Measurements from ENCODE around the gene FKBP10. TPM values are rescaled to one million over a fixed set of nuclear protein-coding genes. Genes with fewer than 3 reads are reported as not detected.

FKBP10 gene
- total RNA-seq, 1 experiment from 2014 or later = 0.92 TPM

DNA sequence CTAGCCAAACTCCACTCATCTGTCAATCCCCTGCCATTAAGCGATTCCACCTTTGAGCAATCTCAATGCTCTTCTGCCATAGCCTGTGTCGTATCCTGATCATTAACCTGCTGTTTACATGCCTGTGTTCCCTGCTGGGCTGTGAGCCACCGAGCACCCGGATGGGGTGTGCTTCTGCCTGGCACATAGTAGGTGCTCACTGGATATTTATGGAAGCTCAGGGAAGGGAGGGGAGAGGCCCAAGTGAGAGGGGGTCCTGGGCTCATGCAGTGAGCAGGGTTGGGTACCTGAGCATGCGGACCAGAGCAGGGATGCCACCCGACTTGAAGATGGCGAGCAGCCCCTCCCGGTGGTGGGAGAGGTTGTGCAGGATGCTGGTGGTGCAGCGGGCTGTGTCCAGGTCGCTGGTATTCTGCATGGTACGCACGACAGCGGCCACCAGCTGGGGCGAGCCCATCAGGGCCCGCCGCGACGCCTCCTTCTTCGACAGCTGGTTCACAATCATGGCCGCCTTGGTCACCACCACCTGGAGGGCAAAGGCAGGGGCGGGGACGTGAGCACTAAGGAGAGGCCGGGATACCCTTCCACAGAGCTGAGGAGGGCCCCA, 44.0 kb upstream of the FKBP10 start:
- DNase-seq = no peak
- intact Hi-C loops (cut with micrococcal nuclease; ENCODE audit: unreplicated experiment) = no loop called here
- no peaks in the 10 kb centered on the region for H3K27me3 Mint-ChIP-seq (ENCODE audit: unreplicated experiment)
- TF ChIP-seq, protein P1, sequence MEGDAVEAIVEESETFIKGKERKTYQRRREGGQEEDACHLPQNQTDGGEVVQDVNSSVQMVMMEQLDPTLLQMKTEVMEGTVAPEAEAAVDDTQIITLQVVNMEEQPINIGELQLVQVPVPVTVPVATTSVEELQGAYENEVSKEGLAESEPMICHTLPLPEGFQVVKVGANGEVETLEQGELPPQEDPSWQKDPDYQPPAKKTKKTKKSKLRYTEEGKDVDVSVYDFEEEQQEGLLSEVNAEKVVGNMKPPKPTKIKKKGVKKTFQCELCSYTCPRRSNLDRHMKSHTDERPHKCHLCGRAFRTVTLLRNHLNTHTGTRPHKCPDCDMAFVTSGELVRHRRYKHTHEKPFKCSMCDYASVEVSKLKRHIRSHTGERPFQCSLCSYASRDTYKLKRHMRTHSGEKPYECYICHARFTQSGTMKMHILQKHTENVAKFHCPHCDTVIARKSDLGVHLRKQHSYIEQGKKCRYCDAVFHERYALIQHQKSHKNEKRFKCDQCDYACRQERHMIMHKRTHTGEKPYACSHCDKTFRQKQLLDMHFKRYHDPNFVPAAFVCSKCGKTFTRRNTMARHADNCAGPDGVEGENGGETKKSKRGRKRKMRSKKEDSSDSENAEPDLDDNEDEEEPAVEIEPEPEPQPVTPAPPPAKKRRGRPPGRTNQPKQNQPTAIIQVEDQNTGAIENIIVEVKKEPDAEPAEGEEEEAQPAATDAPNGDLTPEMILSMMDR (IDR thresholded peaks at IDR 0.05; ENCODE audit: unreplicated experiment) = no peak
- peak overlapping the region; percentile 42 for H3K27ac Mint-ChIP-seq (ENCODE audit: unreplicated experiment)
- H3K4me1 Mint-ChIP-seq (ENCODE audit: low read depth, unreplicated experiment) = peaks cover 36% of the 10 kb centered on the region
- CTCF ChIA-PET = interaction anchor here (1.1 to 1.6 kb wide), 2 partner anchors 17 to 33 kb away, joined by 3 to 12 read pairs; partner anchors contain the start of gene JUP
- no peaks in the 10 kb centered on the region for H3K9me3 Mint-ChIP-seq (ENCODE audit: low read depth, unreplicated experiment)
- BruUV-seq (replicated peaks) = no TSS peak
- peaks cover 100% of the 10 kb centered on the region for H3K36me3 Mint-ChIP-seq (ENCODE audit: insufficient read depth, unreplicated experiment)
- H3K4me3 Mint-ChIP-seq (ENCODE audit: low read depth, unreplicated experiment) = no peak overlapping the region

DNA sequence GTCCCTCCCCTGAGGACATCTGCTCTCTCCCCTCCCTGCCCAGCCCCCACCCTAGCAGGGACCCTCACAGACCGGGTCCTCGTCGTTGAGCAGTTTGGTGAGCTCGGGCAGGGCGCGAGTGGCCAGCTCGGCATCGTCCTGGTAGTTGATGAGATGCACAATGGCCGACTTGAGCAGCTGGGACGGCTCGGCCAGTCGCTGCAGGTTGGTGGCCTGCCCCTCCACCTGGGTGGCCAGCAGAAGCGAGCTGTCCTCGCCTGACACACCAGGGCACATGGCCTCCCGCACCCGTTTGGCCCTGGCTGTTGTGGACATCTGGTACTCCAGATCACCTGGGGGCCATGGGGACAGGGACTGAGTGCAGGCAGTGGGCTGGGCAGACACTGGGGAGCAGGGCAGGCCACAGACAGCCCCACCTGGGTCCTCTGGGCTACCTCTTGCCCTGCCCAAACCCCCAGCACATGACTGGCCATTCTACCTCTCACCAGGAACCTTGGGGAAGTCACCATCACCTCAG, 43.4 kb upstream of the FKBP10 start:
- no peaks in the 10 kb centered on the region for H3K27me3 Mint-ChIP-seq (ENCODE audit: unreplicated experiment)
- H3K27ac Mint-ChIP-seq (ENCODE audit: unreplicated experiment) = peak overlapping the region; percentile 87
- intact Hi-C loops (cut with micrococcal nuclease; ENCODE audit: unreplicated experiment) = no loop called here
- DNase-seq = no peak
- H3K9me3 Mint-ChIP-seq (ENCODE audit: low read depth, unreplicated experiment) = no peaks in the 10 kb centered on the region
- TF ChIP-seq, protein P1 (IDR thresholded peaks at IDR 0.05; ENCODE audit: unreplicated experiment) = no peak
- CTCF ChIA-PET = interaction anchor here (0.6 to 1.4 kb wide), 4 partner anchors 9 to 212 kb away, joined by 3 to 4 read pairs (median 3); no protein-coding TSS in a partner anchor
- peaks cover 100% of the 10 kb centered on the region for H3K36me3 Mint-ChIP-seq (ENCODE audit: insufficient read depth, unreplicated experiment)
- peaks cover 42% of the 10 kb centered on the region for H3K4me1 Mint-ChIP-seq (ENCODE audit: low read depth, unreplicated experiment)
- no TSS peak for BruUV-seq (replicated peaks)
- no peak overlapping the region for H3K4me3 Mint-ChIP-seq (ENCODE audit: low read depth, unreplicated experiment)

DNA sequence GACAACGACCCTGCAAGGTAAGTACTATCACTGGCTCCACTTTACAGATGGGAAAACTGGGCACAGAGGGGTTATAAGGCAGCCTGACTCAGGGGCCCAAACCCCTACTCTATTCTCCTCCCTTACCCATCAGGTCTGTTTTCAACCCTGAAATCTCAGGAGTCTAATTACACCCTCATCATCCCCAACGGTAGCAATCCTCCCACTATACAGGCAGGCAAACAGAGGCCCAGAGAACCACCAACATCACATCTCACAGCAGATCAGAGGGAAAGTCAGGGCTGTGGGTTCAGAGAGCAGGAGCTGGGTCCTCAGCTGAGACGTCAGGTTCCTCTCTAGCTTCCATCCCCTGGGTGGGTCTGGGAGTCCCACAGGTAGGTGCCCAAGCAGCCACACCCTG, 42.8 kb upstream of the FKBP10 start:
- no peaks in the 10 kb centered on the region for H3K27me3 Mint-ChIP-seq (ENCODE audit: unreplicated experiment)
- H3K4me3 Mint-ChIP-seq (ENCODE audit: low read depth, unreplicated experiment) = no peak overlapping the region
- CTCF ChIA-PET = interaction anchor here (0.7 to 1.4 kb wide), 3 partner anchors 8 to 16 kb away, joined by 3 to 4 read pairs (median 4); partner anchors contain the start of gene JUP
- H3K4me1 Mint-ChIP-seq (ENCODE audit: low read depth, unreplicated experiment) = peaks cover 48% of the 10 kb centered on the region
- peaks cover 100% of the 10 kb centered on the region for H3K36me3 Mint-ChIP-seq (ENCODE audit: insufficient read depth, unreplicated experiment)
- no TSS peak for BruUV-seq (replicated peaks)
- intact Hi-C loops (cut with micrococcal nuclease; ENCODE audit: unreplicated experiment) = loop anchor here (5.0 kb wide), 1 partner anchor 33 kb away; no protein-coding TSS in a partner anchor
- DNase-seq = no peak
- TF ChIP-seq, protein P1 (IDR thresholded peaks at IDR 0.05; ENCODE audit: unreplicated experiment) = no peak
- peak overlapping the region; percentile 87 for H3K27ac Mint-ChIP-seq (ENCODE audit: unreplicated experiment)
- no peaks in the 10 kb centered on the region for H3K9me3 Mint-ChIP-seq (ENCODE audit: low read depth, unreplicated experiment)

DNA sequence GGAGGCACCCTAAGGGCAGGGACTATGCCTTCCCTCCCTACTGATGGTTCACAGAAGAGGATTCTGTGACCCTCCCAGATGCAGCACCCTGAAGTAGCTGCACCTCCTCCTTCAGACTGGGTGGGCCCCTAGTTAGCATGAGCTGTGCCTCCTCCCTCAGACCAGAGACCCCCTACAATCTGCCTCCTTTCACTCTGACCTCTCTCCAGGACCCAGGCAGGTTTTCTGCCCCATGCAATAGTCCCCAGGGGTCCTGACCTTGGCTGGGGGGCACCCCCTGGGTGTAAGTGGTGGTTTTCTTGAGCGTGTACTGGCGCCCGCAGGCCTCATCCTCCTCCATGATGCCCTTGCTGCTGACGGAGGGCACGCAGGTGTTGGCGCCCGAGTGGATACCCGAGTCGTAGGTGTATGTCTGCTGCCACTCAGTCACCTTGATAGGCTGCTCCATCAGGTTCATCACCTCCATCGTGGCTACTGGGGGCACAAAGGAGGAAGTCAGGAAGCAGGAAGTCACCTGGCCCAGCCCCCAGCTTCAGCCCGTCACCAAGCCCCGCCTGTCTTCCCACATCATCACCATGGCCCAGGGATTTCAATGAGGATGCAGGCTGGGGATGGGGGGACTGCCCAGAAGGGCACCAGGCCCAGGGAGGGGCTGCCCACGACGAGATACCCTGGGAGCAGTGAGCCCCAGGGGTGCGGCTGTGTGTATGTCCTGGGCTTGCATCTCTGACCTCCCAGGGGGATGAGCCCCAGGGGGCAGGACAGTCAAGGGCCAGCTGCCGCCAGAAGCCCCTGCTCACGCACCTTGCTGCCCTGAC, 41.2 kb upstream of the FKBP10 start:
- H3K27me3 Mint-ChIP-seq (ENCODE audit: unreplicated experiment) = no peaks in the 10 kb centered on the region
- no TSS peak for BruUV-seq (replicated peaks)
- H3K27ac Mint-ChIP-seq (ENCODE audit: unreplicated experiment) = peak overlapping the region; percentile 87
- TF ChIP-seq, protein P1 (IDR thresholded peaks at IDR 0.05; ENCODE audit: unreplicated experiment) = no peak
- H3K4me3 Mint-ChIP-seq (ENCODE audit: low read depth, unreplicated experiment) = peak overlapping the region; percentile 59
- H3K4me1 Mint-ChIP-seq (ENCODE audit: low read depth, unreplicated experiment) = peaks cover 64% of the 10 kb centered on the region
- CTCF ChIA-PET = interaction anchor here (1.3 to 7.3 kb wide), 2 partner anchors 14 to 29 kb away, joined by 6 to 63 read pairs; partner anchors contain the start of gene JUP
- peak; percentile 62 for DNase-seq
- no peaks in the 10 kb centered on the region for H3K9me3 Mint-ChIP-seq (ENCODE audit: low read depth, unreplicated experiment)
- H3K36me3 Mint-ChIP-seq (ENCODE audit: insufficient read depth, unreplicated experiment) = peaks cover 100% of the 10 kb centered on the region
- intact Hi-C loops (cut with micrococcal nuclease; ENCODE audit: unreplicated experiment) = loop anchor here (5.0 kb wide), 1 partner anchor 34 kb away; no protein-coding TSS in a partner anchor
